GM18502 (cell line): ENCODE data around the gene FAM180A.

ENCODE experiments used
- ATAC-seq: cut with Tn5 transposase; IDR thresholded peaks from one replicate; pipeline ENCODE4 v1.9.1; 2021; ENCODE audit warnings: mild to moderate bottlenecking; ENCODE audit not compliant: unreplicated experiment, poor library complexity

FAM180A gene

GRCh38 chr7:135772639-135773222, 24.1 kb upstream of the FAM180A start:
- no peak for ATAC-seq

- ATAC-seq: no peak
These were observed 23.5 kb upstream of the FAM180A start for GRCh38 chr7:135771961-135772638.

- no peak for ATAC-seq
These were observed 22.4 kb upstream of the FAM180A start for GRCh38 chr7:135771051-135771450.

GRCh38 chr7:135770139-135770710, 21.6 kb upstream of the FAM180A start:
- no peak for ATAC-seq

GRCh38 chr7:135769005-135769802, 20.6 kb upstream of the FAM180A start:
- no peak for ATAC-seq

GRCh38 chr7:135768467-135768866, 19.9 kb upstream of the FAM180A start:
- no peak for ATAC-seq

- no peak for ATAC-seq
These were observed 19.5 kb upstream of the FAM180A start for GRCh38 chr7:135768064-135768463.

GRCh38 chr7:135763261-135763660, 14.6 kb upstream of the FAM180A start:
- ATAC-seq: no peak

- no peak for ATAC-seq
These were observed 13.3 kb upstream of the FAM180A start for GRCh38 chr7:135761751-135762488.

GRCh38 chr7:135759532-135759931, 10.9 kb upstream of the FAM180A start:
- no peak for ATAC-seq

GRCh38 chr7:135758531-135758932, 9.9 kb upstream of the FAM180A start:
- no peak for ATAC-seq

- ATAC-seq: no peak
These were observed 9.3 kb upstream of the FAM180A start for GRCh38 chr7:135757719-135758411.

GRCh38 chr7:135756191-135756590, 7.6 kb upstream of the FAM180A start:
- ATAC-seq: no peak

GRCh38 chr7:135755351-135755753, 6.7 kb upstream of the FAM180A start:
- ATAC-seq: no peak

- ATAC-seq: no peak
These were observed 5.2 kb upstream of the FAM180A start for GRCh38 chr7:135753616-135754413.

- no peak for ATAC-seq
These were observed 1.2 kb downstream of the FAM180A start for GRCh38 chr7:135747366-135747765.

GRCh38 chr7:135745703-135746312, 2.8 kb downstream of the FAM180A start:
- no peak for ATAC-seq

- no peak for ATAC-seq
These were observed 3.5 kb downstream of the FAM180A start for GRCh38 chr7:135744938-135745702.
